ENCODE measurements around the gene PIGS. TPM values are rescaled to one million over a fixed set of nuclear protein-coding genes. Genes with fewer than 3 reads are reported as not detected.

Gene PIGS
- total and polyA plus RNA-seq, 2 donors (not counting 1 experiment from before 2014, with no cell fraction given), result 44.1 to 55.1 TPM

DNA sequence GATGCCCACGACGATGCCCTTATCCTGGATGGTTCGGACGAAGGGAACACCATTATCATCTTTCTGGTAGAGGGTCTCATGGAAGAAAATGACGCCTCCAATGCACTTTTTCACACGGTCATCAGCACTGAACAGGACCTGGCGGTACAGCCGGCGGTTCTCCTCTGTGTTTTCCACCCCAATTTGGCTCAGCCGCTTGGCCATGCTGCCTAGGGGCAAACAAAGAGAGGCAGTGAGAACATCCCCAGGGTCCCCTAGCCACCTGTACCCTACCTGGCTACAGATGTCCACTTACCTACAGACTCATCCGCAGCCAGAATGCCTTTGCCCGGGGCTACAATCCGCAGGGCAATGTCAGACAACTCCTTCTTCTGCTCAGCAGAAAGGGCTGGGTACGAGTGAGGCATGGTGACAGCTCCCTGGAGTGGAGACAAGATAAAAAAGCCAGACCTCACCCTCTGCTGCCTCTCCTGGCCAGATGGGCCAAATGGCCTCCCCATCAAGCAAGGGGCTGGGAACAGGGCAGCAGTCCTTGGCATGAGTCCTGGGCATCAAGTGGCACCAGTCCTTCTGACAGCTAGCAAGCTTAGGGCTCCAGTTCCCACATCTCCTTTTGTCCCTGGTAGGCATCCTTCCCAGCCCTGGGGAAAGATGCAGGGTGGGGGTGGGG is 3.9 kb upstream of the PIGS start:
- POLR2A ChIA-PET, result interaction anchor here (0.6 to 1.8 kb wide), 3 partner anchors 23 to 28 kb away, joined by 3 to 4 read pairs (median 4); partner anchors contain the start of genes SPAG5 and UNC119
- TF ChIP-seq, protein P1, sequence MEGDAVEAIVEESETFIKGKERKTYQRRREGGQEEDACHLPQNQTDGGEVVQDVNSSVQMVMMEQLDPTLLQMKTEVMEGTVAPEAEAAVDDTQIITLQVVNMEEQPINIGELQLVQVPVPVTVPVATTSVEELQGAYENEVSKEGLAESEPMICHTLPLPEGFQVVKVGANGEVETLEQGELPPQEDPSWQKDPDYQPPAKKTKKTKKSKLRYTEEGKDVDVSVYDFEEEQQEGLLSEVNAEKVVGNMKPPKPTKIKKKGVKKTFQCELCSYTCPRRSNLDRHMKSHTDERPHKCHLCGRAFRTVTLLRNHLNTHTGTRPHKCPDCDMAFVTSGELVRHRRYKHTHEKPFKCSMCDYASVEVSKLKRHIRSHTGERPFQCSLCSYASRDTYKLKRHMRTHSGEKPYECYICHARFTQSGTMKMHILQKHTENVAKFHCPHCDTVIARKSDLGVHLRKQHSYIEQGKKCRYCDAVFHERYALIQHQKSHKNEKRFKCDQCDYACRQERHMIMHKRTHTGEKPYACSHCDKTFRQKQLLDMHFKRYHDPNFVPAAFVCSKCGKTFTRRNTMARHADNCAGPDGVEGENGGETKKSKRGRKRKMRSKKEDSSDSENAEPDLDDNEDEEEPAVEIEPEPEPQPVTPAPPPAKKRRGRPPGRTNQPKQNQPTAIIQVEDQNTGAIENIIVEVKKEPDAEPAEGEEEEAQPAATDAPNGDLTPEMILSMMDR (IDR thresholded peaks at IDR 0.05), result no peak
- TF ChIP-seq EZH2 (IDR thresholded peaks at IDR 0.05; ENCODE audit: borderline replicate concordance, insufficient read depth, low read depth, low read length, poor library complexity, severe bottlenecking), result no peak
- Histone ChIP-seq H4K20me1 (ENCODE audit: control insufficient read depth, insufficient read depth, low read length, poor library complexity, severe bottlenecking) (no peaks in the 10 kb centered on the region), H3K79me2 (ENCODE audit: control insufficient read depth, insufficient read depth, low read length) (peaks cover 62% of the 10 kb centered on the region), H3K27me3 (replicated peaks in 1 of 4; ENCODE audit: control extremely low read depth in 1 of 4, control insufficient read depth in 3 of 4, insufficient read depth in 4 of 4, low read length in 3 of 4) (no peaks in the 10 kb centered on the region), H3K4me1 (ENCODE audit: control insufficient read depth in 2 of 2, insufficient read depth in 2 of 2, low read length in 2 of 2) (peaks cover 18 to 37% of the 10 kb centered on the region in 2 donors), H3K9me3 (ENCODE audit: control extremely low read depth in 1 of 3, control insufficient read depth in 2 of 3, insufficient read depth in 1 of 3, low read length in 2 of 3) (no peaks in the 10 kb centered on the region), H3K36me3 (replicated peaks in 1 of 2; ENCODE audit: control extremely low read depth in 1 of 2, control insufficient read depth in 1 of 2, extremely low read depth in 1 of 2, insufficient read depth in 2 of 2, low read length in 1 of 2) (peaks cover 0 to 3% of the 10 kb centered on the region in 2 experiments), H3K4me3 (ENCODE audit: control extremely low read depth in 1 of 5, extremely low read depth in 1 of 5, insufficient read depth in 1 of 5, low read depth in 2 of 5, low read length in 4 of 5) (no peak overlapping the region), H2AFZ (ENCODE audit: insufficient read depth, low read depth, low read length, poor library complexity, severe bottlenecking) (no peak overlapping the region), H3K27ac (ENCODE audit: low read length in 2 of 2) (no peak overlapping the region), H3K9ac (ENCODE audit: low read length) (no peak overlapping the region), H3K4me2 (replicated peaks; ENCODE audit: low read depth, low read length, poor library complexity, severe bottlenecking) (no peak overlapping the region)
- Mint-ChIP-seq H3K4me3 (no peak overlapping the region), H3K4me1 (peaks cover 39% of the 10 kb centered on the region), H3K27ac (no peak overlapping the region), H3K27me3 (no peaks in the 10 kb centered on the region), H3K9me3 (ENCODE audit: insufficient read depth) (no peaks in the 10 kb centered on the region)
- no peak for ATAC-seq (ENCODE audit: low read depth)
- no peak for DNase-seq
- intact Hi-C loops (cut with micrococcal nuclease), result loop anchor here (10.0 kb wide), 1 partner anchor 140 kb away; the partner anchor contains the start of genes PROCA1, RAB34 and RPL23A
- 98% methylated on average over 14 of the region's 14 CpGs for WGBS (ENCODE audit: insufficient coverage)
- CTCF ChIA-PET, result interaction anchor here (1.3 to 1.5 kb wide), 2 partner anchors 38 to 83 kb away, joined by 4 to 5 read pairs; no protein-coding TSS in a partner anchor

DNA sequence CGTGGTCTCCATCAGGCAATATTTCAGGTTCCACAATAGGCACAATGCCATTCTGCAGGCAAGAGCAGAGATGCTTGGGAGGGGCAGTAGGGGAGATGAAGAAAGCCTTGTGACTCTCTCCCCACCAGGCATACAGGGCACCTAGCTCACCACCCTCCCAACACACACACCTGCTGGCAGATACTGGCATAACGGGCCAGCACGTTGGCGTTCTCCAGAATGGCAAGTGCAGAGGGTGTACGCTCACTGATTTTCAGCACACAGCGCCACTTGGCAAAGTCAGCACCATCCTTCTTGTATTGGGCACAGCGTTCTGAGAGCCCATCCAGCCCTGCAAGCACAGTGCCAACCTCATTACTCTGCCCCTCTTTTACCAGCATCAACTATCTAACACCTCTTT is 3.2 kb upstream of the PIGS start:
- POLR2A ChIA-PET, result interaction anchor here (0.6 to 1.8 kb wide), 2 partner anchors 25 to 28 kb away, joined by 3 to 4 read pairs; partner anchors contain the start of gene SPAG5
- peaks cover 45% of the 10 kb centered on the region for H3K4me1 Mint-ChIP-seq

More for the DNA sequence above, 3.2 kb upstream of the PIGS start:
- H3K9ac ChIP-seq (ENCODE audit: low read length), result no peak overlapping the region
- no peak overlapping the region for H2AFZ ChIP-seq (ENCODE audit: insufficient read depth, low read depth, low read length, poor library complexity, severe bottlenecking)
- Mint-ChIP-seq H3K27ac (no peak overlapping the region), H3K9me3 (ENCODE audit: insufficient read depth) (no peaks in the 10 kb centered on the region), H3K4me3 (no peak overlapping the region), H3K27me3 (no peaks in the 10 kb centered on the region)
- WGBS (ENCODE audit: insufficient coverage), result 88% methylated on average over 6 of the region's 7 CpGs
- peaks cover 4% of the 10 kb centered on the region for H4K20me1 ChIP-seq (ENCODE audit: control insufficient read depth, insufficient read depth, low read length, poor library complexity, severe bottlenecking)
- intact Hi-C loops (cut with micrococcal nuclease), result loop anchor here (5.0 to 10.0 kb wide), 2 partner anchors 140 to 237 kb away; partner anchors contain the start of genes IFT20, PROCA1, RAB34 and RPL23A
- DNase-seq (peak; percentile 31), ATAC-seq (ENCODE audit: low read depth) (no peak)
- no peaks in the 10 kb centered on the region for H3K27me3 ChIP-seq (replicated peaks in 1 of 4; ENCODE audit: control extremely low read depth in 1 of 4, control insufficient read depth in 3 of 4, insufficient read depth in 4 of 4, low read length in 3 of 4)
- TF ChIP-seq, protein P1 (IDR thresholded peaks at IDR 0.05), result no peak
- no peak for TF ChIP-seq EZH2 (IDR thresholded peaks at IDR 0.05; ENCODE audit: borderline replicate concordance, insufficient read depth, low read depth, low read length, poor library complexity, severe bottlenecking)
- CTCF ChIA-PET, result interaction anchor here (1.5 kb wide), 1 partner anchor 38 kb away, joined by 5 read pairs; no protein-coding TSS in a partner anchor
- peaks cover 25 to 44% of the 10 kb centered on the region in 2 donors for H3K4me1 ChIP-seq (ENCODE audit: control insufficient read depth in 2 of 2, insufficient read depth in 2 of 2, low read length in 2 of 2)
- no peak overlapping the region for H3K4me3 ChIP-seq (ENCODE audit: control extremely low read depth in 1 of 5, extremely low read depth in 1 of 5, insufficient read depth in 1 of 5, low read depth in 2 of 5, low read length in 4 of 5)
- peaks cover 69% of the 10 kb centered on the region for H3K79me2 ChIP-seq (ENCODE audit: control insufficient read depth, insufficient read depth, low read length)
- no peaks in the 10 kb centered on the region for H3K9me3 ChIP-seq (ENCODE audit: control extremely low read depth in 1 of 3, control insufficient read depth in 2 of 3, insufficient read depth in 1 of 3, low read length in 2 of 3)
- H3K27ac ChIP-seq (ENCODE audit: low read length in 2 of 2), result no peak overlapping the region
- H3K4me2 ChIP-seq (replicated peaks; ENCODE audit: low read depth, low read length, poor library complexity, severe bottlenecking), result no peak overlapping the region
- peaks cover 0 to 3% of the 10 kb centered on the region in 2 experiments for H3K36me3 ChIP-seq (replicated peaks in 1 of 2; ENCODE audit: control extremely low read depth in 1 of 2, control insufficient read depth in 1 of 2, extremely low read depth in 1 of 2, insufficient read depth in 2 of 2, low read length in 1 of 2)
